TTC549 (cell line): ENCODE data around the gene SLC35G2.
"Not testable (repeated sequence)": the region's sequence is repeated elsewhere in the genome, so short reads cannot be mapped to it uniquely, and the experiment has no call there.

Source experiments
- FAIRE-seq: peaks from 2 replicates; lab custom pipeline; 2012; peaks lifted over from hg19 to GRCh38; lab: Jason Lieb, UNC

Gene SLC35G2

DNA sequence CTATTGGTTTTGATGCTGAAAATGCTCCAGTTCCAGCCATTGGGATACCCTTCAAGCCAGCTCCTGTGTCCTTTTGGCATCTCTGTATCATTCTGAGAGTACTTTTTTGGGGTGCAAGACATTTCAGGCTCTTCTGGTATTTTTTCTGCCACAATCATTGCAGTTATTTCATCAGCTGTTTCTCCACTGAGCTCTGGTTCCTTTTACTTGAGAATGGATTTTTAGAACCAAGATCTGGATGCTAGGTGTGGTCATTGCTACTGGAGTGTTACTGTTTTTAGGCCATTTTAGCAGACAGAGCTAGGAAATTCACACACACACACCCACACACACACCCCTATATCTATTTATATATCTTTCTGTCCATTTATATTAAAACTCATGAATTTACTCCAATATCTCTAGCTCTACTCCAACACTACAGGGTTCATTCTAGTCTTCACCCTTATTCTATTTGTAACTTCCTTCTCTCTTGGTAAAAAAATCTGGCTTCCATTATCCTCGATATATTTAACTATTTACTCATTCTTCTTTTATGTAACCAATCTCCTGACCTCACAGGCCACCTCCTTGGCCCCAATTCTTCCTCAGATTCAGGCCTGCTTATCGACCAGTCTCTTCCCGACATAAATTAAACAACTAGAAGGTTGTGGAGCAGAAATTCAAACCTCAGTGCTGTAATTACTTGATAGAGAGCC lies 17.0 kb downstream of the SLC35G2 start:
- no peak for FAIRE-seq

GRCh38 chr3:136836511-136837156 lies 17.7 kb downstream of the SLC35G2 start:
- FAIRE-seq = no peak

DNA sequence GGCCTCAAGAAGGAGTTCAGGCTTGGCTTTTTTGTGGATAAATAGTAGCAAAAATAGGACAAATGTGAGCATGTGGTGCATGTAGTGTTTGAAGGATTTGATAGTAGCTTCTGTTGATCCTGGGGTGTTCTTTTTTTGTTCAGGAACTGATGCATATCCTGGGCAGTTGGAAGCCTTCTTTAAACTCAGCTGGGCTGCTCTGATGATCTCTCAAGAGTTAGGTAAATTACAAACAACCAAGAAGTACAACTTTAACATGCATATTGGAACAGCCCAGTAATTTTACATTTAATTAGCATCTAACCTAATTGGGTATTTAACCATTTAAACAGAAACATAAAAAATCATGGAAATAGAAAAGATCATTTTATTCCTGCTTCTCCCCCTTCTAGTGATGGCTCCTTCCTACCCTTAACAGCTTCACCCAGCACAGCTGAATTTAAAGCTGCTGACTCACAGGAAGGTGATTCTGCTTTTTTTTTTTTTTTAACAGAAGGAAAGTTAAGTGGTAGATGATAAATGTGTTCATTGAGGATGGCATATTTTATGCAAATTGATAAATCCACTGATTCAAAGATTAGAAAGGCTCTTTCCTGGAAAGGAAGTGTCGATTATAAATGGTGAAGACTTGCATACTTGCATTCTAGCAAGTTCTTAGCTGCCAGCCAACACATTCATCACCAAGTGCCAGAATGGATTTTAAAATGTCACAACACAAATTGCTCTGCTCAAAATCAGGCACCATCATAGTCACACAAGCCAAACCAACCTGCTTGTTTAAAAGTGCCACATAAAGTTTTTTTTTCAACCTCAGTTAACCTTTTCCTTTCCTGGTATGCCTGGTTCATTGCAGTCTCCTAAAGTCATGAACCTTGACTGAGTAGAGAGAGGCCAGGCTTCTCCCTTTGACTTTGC lies 20.0 kb downstream of the SLC35G2 start:
- no peak for FAIRE-seq

GRCh38 chr3:136839556-136839931 lies 20.6 kb downstream of the SLC35G2 start:
- no peak for FAIRE-seq

- FAIRE-seq = no peak
Observed at GRCh38 chr3:136840252-136840651, 21.3 kb downstream of the SLC35G2 start.

DNA sequence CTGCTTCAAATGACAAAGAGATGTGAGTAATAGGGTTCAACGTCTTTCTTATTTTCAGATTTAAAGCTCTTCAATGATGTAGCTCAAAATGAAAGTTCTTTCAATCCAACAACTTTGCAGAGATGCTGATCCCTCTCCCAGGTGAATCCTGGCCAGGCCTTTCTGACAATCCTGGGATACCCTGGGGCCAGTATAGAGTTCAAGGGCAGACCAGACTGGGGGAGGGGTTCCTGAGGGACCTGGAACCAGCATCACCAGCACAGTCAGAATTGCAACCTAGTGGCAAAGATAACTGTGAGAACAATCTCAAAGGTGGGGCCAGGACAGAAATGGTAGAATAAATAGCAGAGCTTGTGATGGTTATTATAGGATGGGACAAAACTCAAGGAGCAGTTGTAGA lies 23.4 kb downstream of the SLC35G2 start:
- no peak for FAIRE-seq

DNA sequence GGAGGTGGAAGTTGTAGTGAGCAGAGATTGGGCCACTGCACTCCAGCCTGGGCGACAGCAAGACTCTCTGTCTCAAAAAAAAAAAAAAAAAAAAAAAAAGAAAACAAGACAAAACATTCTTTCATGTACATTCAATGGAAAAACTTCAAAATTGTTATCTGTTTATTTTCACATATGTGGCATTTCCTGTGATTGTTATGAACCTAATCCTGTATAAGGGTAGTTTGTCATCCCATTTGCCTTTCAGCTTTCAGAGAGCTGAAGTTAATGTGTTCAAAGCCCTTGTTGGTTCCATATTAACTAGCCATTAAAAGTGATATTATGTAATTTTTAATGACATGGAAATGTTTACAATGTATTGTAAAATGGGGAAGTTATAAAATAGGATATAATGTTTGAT lies 25.8 kb downstream of the SLC35G2 start:
- FAIRE-seq = no peak

DNA sequence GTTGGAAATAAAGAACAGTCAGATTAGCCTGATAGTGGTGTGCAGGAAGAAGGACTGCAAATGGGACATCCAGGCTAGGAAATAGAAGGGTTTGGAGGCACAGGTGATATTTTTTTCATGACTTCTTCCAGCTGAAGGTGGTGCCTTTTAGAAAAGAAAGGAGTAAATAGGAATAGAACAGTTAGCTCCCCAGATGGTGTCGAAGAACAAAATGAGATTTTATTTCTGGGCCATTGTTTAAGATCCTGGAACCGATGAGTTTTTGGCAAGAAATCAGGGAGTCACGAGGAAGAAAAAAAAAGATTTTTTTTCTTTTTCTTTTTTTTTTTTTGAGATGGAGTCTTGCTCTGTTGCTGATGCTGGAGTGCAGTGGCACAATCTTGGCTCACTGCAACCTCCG lies 33.3 kb downstream of the SLC35G2 start:
- no peak for FAIRE-seq

GRCh38 chr3:136856665-136857064 lies 37.7 kb downstream of the SLC35G2 start:
- no peak for FAIRE-seq

DNA sequence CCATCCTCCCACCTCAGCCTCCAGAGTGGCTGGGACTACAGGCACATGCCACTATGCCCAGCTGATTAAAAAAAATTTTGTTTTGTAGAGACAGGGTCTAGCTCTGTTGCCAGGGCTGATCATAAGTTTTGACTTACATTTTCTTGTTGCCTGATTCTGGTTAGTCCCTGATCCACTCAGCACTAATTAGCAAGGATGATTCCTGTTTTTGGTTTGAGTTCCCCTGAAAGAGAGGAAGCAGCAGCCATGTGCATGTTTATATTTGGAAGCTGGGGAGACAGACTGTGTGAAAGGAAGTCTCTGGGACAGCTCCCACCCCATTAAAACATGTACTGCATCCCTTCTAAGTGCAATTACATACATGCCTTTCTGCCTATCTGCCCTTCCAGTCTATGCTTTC lies 39.5 kb downstream of the SLC35G2 start:
- no peak for FAIRE-seq

GRCh38 chr3:136860541-136860940 lies 41.6 kb downstream of the SLC35G2 start:
- FAIRE-seq = no peak

GRCh38 chr3:136861890-136862616 lies 43.1 kb downstream of the SLC35G2 start, which contains the start of gene NCK1:
Gene NCK1, plus strand, starts transcription at chr3:136862208. Its CDS starts 65,794 bp downstream, at chr3:136928002.
- peak; percentile 56 for FAIRE-seq

DNA sequence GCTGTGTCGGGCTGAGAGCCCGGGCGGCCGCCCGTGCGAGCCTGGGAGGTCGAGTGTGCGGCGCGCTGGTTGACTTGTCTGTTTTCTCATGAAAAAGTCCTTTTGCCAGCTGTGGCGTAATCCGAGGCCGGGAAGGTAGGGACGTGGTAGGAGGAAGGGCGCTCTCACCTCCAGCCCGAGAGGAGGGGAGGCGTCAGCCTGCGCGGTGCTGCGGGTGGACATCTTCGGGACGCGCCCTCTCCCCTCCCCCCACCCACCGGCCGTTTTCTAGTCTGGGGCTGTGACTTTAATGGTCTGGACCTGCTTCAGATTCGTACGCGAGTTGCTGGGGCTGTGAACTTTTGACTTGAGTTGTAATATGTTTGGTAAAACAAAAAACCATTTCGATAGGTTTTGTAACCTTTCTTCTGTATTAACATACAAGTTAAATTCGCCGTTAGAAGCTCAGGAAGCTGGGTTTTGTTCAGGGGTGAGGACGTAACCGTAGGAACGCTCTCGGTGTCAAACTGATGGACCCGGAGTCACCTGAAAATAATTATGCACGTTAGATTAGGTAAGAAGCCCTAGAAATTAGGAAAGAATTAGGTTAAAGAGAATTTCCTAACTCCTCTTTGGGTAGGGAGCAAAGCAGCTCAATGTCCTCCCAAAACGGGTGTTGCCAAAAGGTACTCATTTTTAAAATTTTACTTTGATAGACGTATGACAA lies 43.8 kb downstream of the SLC35G2 start:
- no peak for FAIRE-seq

DNA sequence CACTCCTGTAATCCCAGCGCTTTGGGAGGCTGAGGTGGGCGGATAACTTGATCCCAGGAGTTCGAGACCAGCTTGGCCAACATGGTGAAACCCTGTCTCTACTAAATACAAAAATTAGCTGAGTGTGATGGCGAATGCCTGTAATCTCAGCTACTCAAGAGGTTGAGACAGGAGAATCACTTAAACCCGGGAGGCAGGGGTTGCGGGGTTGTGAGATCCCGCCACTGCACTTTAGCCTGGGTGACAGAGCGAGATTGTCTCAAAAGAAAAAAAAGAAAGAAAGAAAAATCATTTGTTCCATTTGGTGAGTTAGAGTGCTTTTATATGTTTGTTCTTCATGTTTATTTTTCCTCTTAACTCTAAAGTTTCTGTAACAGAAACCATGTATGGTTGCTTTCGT lies 50.4 kb downstream of the SLC35G2 start:
- no peak for FAIRE-seq

DNA sequence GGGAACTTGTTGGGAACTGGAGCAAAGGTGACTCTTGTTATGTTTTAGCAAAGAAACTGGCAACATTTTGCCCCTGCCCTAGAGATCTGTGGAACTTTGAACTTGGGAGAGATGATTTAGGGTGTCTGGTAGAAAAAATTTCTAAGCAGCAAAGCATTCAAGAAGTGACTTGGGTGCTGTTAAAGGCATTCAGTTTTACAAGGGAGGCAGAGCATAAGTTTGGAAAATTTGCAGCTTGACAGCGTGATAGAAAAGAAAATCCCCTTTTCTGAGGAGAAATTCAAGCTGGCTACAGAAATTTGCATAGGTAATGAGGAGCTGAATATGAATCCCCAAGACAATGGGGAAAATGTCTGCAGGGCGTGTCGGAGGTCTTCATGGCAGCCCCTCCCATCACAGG lies 53.3 kb downstream of the SLC35G2 start:
- FAIRE-seq = not testable (repeated sequence)

GRCh38 chr3:136879510-136879909 lies 60.6 kb downstream of the SLC35G2 start:
- not testable (repeated sequence) for FAIRE-seq

DNA sequence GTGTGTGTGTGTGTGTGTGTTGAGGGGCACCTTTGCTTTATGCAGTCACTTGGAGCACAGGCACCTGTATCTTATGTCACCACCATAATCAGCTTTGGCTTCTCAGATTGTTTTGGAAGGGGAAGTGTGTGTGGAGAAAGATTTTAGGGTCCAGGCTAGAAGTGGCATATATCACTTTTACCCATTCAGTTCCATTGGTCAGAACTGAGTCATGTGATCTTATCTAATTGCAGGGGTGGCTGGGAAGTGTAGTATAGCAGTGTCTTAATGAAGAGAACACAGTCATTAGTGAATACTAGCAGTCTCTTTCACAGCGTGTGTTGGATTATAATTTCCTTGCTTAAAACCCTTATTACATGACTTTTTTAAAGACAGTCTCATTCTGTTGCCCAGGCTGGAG lies 63.6 kb downstream of the SLC35G2 start:
- FAIRE-seq = no peak

GRCh38 chr3:136883967-136884720 lies 65.2 kb downstream of the SLC35G2 start:
- FAIRE-seq = no peak

GRCh38 chr3:136885357-136886213 lies 66.7 kb downstream of the SLC35G2 start:
- no peak for FAIRE-seq

GRCh38 chr3:136889947-136890346 lies 71.0 kb downstream of the SLC35G2 start:
- FAIRE-seq = no peak
